ENCODE data around the gene IFIT3.
A peak's percentile ranks its signal among the peaks of the same experiment; 100 is the strongest.

The IFIT3 gene

DNA sequence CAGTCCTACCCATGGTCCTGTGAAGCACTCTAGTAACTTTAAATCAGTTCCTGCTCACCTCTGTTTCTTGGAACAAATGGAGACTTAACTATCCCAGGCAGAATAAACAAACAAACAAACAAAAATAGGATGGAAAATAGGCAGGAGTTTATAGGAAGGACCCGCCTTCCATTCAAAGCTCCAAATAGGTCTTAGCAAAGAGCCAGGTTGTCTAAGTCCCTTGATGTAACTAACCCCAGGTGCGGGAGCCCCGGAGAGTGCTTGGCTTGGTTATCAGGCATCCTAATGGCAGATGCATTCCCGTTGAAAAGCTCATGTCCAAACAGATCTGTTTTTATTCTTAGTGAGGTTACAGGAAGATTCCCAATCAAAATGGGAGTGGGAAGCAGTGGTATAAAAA, 23.8 kb upstream of the IFIT3 start:
- no peak overlapping the region for H2BK5ac ChIP-seq (ENCODE audit: low read depth, low read length, poor library complexity)
- H3K23ac ChIP-seq (ENCODE audit: low read length): no peak overlapping the region
- H3K18ac ChIP-seq (ENCODE audit: low read length): no peak overlapping the region
- no peak overlapping the region for H3K4ac ChIP-seq (ENCODE audit: low read depth, low read length)
- no peak overlapping the region for H3K4me2 ChIP-seq (ENCODE audit: low read length)
- H2BK12ac ChIP-seq (ENCODE audit: low read length): no peak overlapping the region
- DNase-seq: no peak
- no CpG with 5 or more reads among the region's 4 CpGs for WGBS (ENCODE audit: extremely low coverage, insufficient coverage, insufficient read length)
- no peak overlapping the region for H4K8ac ChIP-seq (ENCODE audit: low read depth, low read length)
- H2AFZ ChIP-seq (ENCODE audit: insufficient read depth, low read length, poor library complexity): no peak overlapping the region
- H2BK120ac ChIP-seq (ENCODE audit: insufficient read depth, low read length, poor library complexity): no peak overlapping the region
- no peaks in the 10 kb centered on the region for H3K27me3 ChIP-seq (ENCODE audit: insufficient read depth, low read length)
- H3K79me2 ChIP-seq (ENCODE audit: control insufficient read depth, insufficient read depth, low read length, poor library complexity): no peaks in the 10 kb centered on the region
- H3K9me3 ChIP-seq (ENCODE audit: insufficient read depth, low read depth, low read length): no peaks in the 10 kb centered on the region
- H4K12ac ChIP-seq (ENCODE audit: low read depth, low read length): no peak overlapping the region
- H3K79me1 ChIP-seq (ENCODE audit: low read length): no peaks in the 10 kb centered on the region
- no peak overlapping the region for H4K91ac ChIP-seq (ENCODE audit: low read depth, low read length)
- H3K27ac ChIP-seq (ENCODE audit: low read depth, low read length): no peak overlapping the region
- no peak overlapping the region for H2AK5ac ChIP-seq (ENCODE audit: low read length)
- H3K9ac ChIP-seq (ENCODE audit: low read length): no peak overlapping the region
- no peaks in the 10 kb centered on the region for H3K4me1 ChIP-seq (ENCODE audit: control insufficient read depth in 1 of 2, insufficient read depth in 2 of 2, low read length in 2 of 2)
- no peaks in the 10 kb centered on the region for H3K36me3 ChIP-seq (ENCODE audit: control insufficient read depth in 1 of 2, insufficient read depth in 2 of 2, low read length in 2 of 2)
- H3K4me3 ChIP-seq (ENCODE audit: low read depth, low read length): no peak overlapping the region
- no peak overlapping the region for H3K14ac ChIP-seq (ENCODE audit: low read length)

DNA sequence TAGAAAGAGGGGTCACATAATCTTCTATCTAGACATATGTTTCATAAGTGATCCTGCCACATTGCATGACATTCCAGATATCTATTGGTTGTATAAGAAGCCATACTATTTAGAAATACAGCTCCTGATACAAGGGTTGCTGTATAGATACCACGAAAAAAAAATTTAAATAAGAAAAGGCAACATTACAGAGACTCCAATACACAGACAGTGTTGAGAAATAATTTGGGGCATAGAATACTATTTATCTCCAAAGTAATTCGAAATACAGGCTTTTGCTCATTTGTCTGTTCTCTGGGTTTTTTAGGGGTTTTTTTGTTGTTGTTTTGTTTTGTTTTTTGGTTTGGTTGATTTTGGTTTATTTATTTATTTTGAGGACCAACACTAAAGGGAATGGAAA, 23.4 kb upstream of the IFIT3 start:
- no peak overlapping the region for H2BK12ac ChIP-seq (ENCODE audit: low read length)
- DNase-seq: no peak
- no peaks in the 10 kb centered on the region for H3K79me2 ChIP-seq (ENCODE audit: control insufficient read depth, insufficient read depth, low read length, poor library complexity)
- no peak overlapping the region for H3K27ac ChIP-seq (ENCODE audit: low read depth, low read length)
- H3K27me3 ChIP-seq (ENCODE audit: insufficient read depth, low read length): no peaks in the 10 kb centered on the region
- H3K9ac ChIP-seq (ENCODE audit: low read length): no peak overlapping the region
- no peak overlapping the region for H4K91ac ChIP-seq (ENCODE audit: low read depth, low read length)
- no peak overlapping the region for H2BK120ac ChIP-seq (ENCODE audit: insufficient read depth, low read length, poor library complexity)
- no peak overlapping the region for H3K4me2 ChIP-seq (ENCODE audit: low read length)
- no peak overlapping the region for H2AK5ac ChIP-seq (ENCODE audit: low read length)
- H3K4ac ChIP-seq (ENCODE audit: low read depth, low read length): no peak overlapping the region
- H3K18ac ChIP-seq (ENCODE audit: low read length): no peak overlapping the region
- no peak overlapping the region for H2BK5ac ChIP-seq (ENCODE audit: low read depth, low read length, poor library complexity)
- H4K12ac ChIP-seq (ENCODE audit: low read depth, low read length): no peak overlapping the region
- no peaks in the 10 kb centered on the region for H3K4me1 ChIP-seq (ENCODE audit: control insufficient read depth in 1 of 2, insufficient read depth in 2 of 2, low read length in 2 of 2)
- H3K14ac ChIP-seq (ENCODE audit: low read length): no peak overlapping the region
- no peaks in the 10 kb centered on the region for H3K79me1 ChIP-seq (ENCODE audit: low read length)
- no peak overlapping the region for H4K8ac ChIP-seq (ENCODE audit: low read depth, low read length)
- H3K23ac ChIP-seq (ENCODE audit: low read length): no peak overlapping the region
- WGBS (ENCODE audit: extremely low coverage, insufficient coverage, insufficient read length): no CpG with 5 or more reads among the region's 2 CpGs
- H2AFZ ChIP-seq (ENCODE audit: insufficient read depth, low read length, poor library complexity): no peak overlapping the region
- H3K9me3 ChIP-seq (ENCODE audit: insufficient read depth, low read depth, low read length): no peaks in the 10 kb centered on the region
- H3K36me3 ChIP-seq (ENCODE audit: control insufficient read depth in 1 of 2, insufficient read depth in 2 of 2, low read length in 2 of 2): no peaks in the 10 kb centered on the region
- H3K4me3 ChIP-seq (ENCODE audit: low read depth, low read length): no peak overlapping the region

DNA sequence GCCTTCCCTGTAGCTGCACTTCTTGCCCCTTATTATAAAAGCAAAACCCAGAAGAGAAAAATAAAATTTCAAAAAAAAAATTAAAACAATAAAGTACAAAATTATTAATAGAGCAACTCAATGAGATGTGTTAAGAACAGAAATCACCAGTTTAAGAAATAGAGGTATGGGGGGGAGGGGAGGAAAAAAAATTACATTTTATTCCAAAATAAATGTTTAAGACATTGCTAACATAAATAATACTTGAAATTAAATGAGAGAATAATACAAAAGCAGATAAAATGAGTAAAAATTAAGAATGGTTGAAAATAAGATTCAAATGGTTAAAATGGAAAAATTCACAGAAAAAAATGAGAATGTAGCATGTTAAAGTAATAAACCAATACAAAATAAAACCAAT, 22.9 kb upstream of the IFIT3 start:
- H4K8ac ChIP-seq (ENCODE audit: low read depth, low read length): no peak overlapping the region
- no peak overlapping the region for H3K18ac ChIP-seq (ENCODE audit: low read length)
- no peak overlapping the region for H3K14ac ChIP-seq (ENCODE audit: low read length)
- no peaks in the 10 kb centered on the region for H3K79me1 ChIP-seq (ENCODE audit: low read length)
- no peak for DNase-seq
- H3K9ac ChIP-seq (ENCODE audit: low read length): no peak overlapping the region
- H3K27me3 ChIP-seq (ENCODE audit: insufficient read depth, low read length): no peaks in the 10 kb centered on the region
- H3K4me2 ChIP-seq (ENCODE audit: low read length): no peak overlapping the region
- no peaks in the 10 kb centered on the region for H3K79me2 ChIP-seq (ENCODE audit: control insufficient read depth, insufficient read depth, low read length, poor library complexity)
- no peak overlapping the region for H3K4me3 ChIP-seq (ENCODE audit: low read depth, low read length)
- H3K23ac ChIP-seq (ENCODE audit: low read length): no peak overlapping the region
- H2AFZ ChIP-seq (ENCODE audit: insufficient read depth, low read length, poor library complexity): no peak overlapping the region
- no peak overlapping the region for H2BK12ac ChIP-seq (ENCODE audit: low read length)
- no peak overlapping the region for H4K12ac ChIP-seq (ENCODE audit: low read depth, low read length)
- H2BK120ac ChIP-seq (ENCODE audit: insufficient read depth, low read length, poor library complexity): no peak overlapping the region
- no peak overlapping the region for H3K4ac ChIP-seq (ENCODE audit: low read depth, low read length)
- H2AK5ac ChIP-seq (ENCODE audit: low read length): no peak overlapping the region
- no peak overlapping the region for H3K27ac ChIP-seq (ENCODE audit: low read depth, low read length)
- H4K91ac ChIP-seq (ENCODE audit: low read depth, low read length): no peak overlapping the region
- no peaks in the 10 kb centered on the region for H3K36me3 ChIP-seq (ENCODE audit: control insufficient read depth in 1 of 2, insufficient read depth in 2 of 2, low read length in 2 of 2)
- no peaks in the 10 kb centered on the region for H3K4me1 ChIP-seq (ENCODE audit: control insufficient read depth in 1 of 2, insufficient read depth in 2 of 2, low read length in 2 of 2)
- H2BK5ac ChIP-seq (ENCODE audit: low read depth, low read length, poor library complexity): no peak overlapping the region
- no peaks in the 10 kb centered on the region for H3K9me3 ChIP-seq (ENCODE audit: insufficient read depth, low read depth, low read length)

DNA sequence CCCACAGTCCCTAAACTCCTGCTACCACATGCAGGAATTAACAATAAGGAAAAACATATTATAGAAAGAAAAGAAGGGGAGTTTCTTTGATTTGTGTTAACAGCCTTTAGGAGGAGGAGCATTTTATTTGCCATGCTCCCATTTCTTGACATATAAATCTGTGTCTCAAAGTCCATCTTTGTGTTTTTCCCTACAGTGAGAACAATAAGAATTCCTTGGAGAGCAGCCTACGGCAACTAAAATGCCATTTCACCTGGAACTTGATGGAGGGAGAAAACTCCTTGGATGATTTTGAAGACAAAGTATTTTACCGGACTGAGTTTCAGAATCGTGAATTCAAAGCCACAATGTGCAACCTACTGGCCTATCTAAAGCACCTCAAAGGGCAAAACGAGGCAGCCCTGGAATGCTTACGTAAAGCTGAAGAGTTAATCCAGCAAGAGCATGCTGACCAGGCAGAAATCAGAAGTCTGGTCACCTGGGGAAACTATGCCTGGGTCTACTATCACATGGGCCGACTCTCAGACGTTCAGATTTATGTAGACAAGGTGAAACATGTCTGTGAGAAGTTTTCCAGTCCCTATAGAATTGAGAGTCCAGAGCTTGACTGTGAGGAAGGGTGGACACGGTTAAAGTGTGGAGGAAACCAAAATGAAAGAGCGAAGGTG, 21.9 kb upstream of the IFIT3 start:
- Histone ChIP-seq H3K4ac (ENCODE audit: low read depth, low read length) (no peak overlapping the region), H2AFZ (ENCODE audit: insufficient read depth, low read length, poor library complexity) (peak overlapping the region; percentile 6), H2BK120ac (ENCODE audit: insufficient read depth, low read length, poor library complexity) (no peak overlapping the region), H3K9ac (ENCODE audit: low read length) (no peak overlapping the region), H3K4me1 (ENCODE audit: control insufficient read depth in 1 of 2, insufficient read depth in 2 of 2, low read length in 2 of 2) (no peaks in the 10 kb centered on the region), H4K91ac (ENCODE audit: low read depth, low read length) (no peak overlapping the region), H3K27ac (ENCODE audit: low read depth, low read length) (no peak overlapping the region), H3K4me3 (ENCODE audit: low read depth, low read length) (no peak overlapping the region), H4K8ac (ENCODE audit: low read depth, low read length) (no peak overlapping the region), H3K27me3 (ENCODE audit: insufficient read depth, low read length) (no peaks in the 10 kb centered on the region), H3K9me3 (ENCODE audit: insufficient read depth, low read depth, low read length) (no peaks in the 10 kb centered on the region), H2BK12ac (ENCODE audit: low read length) (no peak overlapping the region), H3K79me2 (ENCODE audit: control insufficient read depth, insufficient read depth, low read length, poor library complexity) (no peaks in the 10 kb centered on the region), H2BK5ac (ENCODE audit: low read depth, low read length, poor library complexity) (no peak overlapping the region), H3K23ac (ENCODE audit: low read length) (no peak overlapping the region), H4K12ac (ENCODE audit: low read depth, low read length) (no peak overlapping the region), H3K36me3 (ENCODE audit: control insufficient read depth in 1 of 2, insufficient read depth in 2 of 2, low read length in 2 of 2) (no peaks in the 10 kb centered on the region), H3K79me1 (ENCODE audit: low read length) (no peaks in the 10 kb centered on the region), H2AK5ac (ENCODE audit: low read length) (no peak overlapping the region), H3K14ac (ENCODE audit: low read length) (no peak overlapping the region), H3K4me2 (ENCODE audit: low read length) (no peak overlapping the region), H3K18ac (ENCODE audit: low read length) (no peak overlapping the region)
- no peak for DNase-seq
- WGBS (ENCODE audit: extremely low coverage, insufficient coverage, insufficient read length): no CpG with 5 or more reads among the region's 9 CpGs

Measured in trophoblast cell (in vitro differentiated cells and primary cell).